HG02970 (cell line): Measurements from ENCODE around the gene DDX25.

Source experiments
- ATAC-seq: cut with Tn5 transposase; IDR thresholded peaks from one replicate; pipeline ENCODE4 v1.9.1; 2021; ENCODE audit warnings: mild to moderate bottlenecking, moderate library complexity, moderate number of reproducible peaks; ENCODE audit not compliant: unreplicated experiment, low FRiP score

Gene DDX25

DNA sequence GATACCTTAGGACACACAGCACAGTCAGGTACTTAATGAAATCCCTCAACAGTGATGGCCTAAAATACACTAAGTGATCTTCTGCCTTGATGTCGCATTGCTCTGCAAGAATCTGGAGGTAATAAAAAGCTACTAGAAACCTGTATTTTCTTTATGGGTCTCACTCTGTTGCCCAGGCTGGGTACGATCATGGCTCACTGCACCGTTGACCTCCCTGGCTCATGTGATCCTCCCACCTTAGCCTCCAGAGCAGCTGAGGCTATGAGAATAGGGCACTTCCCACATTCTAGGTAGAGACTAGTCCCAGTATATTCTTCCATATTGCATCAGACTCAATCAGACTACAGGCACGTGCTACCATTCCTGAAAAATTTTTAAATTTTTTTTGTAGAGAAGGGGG lies 63.2 kb downstream of the DDX25 start:
- no peak for ATAC-seq

DNA sequence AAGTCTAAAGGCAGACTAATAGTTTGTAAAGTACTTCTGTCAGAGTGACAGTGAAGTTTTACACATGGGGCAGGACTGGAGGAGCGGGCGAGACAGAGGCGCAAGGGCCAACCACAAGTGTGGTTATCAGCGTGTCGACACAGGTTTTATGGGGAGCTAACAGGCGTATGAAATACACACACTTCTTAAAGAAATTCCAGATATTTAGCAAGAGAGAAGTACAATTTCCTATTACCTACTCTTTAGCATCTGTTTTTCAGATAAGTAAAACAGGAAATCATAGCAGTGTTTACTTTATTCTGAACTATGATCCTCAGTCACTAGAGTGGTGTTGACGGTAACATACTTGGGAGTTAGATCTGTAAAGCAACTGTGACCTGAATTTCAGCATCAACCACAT lies 64.0 kb downstream of the DDX25 start:
- ATAC-seq = no peak

DNA sequence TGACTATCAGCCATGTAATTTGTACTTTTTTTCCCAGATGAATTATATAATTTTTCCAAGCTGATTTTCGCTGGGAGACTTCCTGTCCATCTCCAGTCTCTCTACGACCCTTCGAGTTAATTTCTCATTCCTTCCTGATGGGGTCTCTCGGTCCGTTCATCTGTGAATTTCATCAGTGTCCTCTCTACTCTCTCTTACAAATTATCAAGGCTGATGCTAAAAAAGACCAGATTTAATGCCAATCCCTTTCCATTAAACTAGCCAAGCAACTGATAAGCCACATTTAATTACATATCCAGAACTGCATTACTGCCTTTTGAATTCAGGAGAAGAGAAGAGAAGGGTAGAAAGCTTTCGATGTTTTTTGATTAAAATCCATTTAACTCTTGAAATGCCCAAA lies 67.3 kb downstream of the DDX25 start:
- ATAC-seq = no peak

DNA sequence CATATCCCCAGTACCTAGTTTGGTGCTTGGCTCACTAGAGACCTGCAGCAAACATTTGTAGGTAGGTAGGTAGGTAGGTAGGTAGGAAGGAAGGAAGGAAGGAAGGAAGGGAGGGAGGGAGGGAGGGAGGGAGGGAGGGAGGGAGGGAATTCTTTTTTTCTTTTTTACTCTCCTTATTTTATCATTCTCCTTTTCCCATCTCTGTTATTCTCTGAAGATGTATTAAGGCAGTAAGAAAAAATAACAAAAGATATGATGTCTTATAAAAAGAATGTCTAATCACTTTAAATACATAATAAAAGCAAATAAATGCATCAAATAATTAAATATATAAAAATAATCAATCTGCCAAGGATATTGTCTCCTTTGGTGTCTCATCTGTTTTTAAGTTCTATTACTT lies 70.0 kb downstream of the DDX25 start:
- ATAC-seq = no peak

DNA sequence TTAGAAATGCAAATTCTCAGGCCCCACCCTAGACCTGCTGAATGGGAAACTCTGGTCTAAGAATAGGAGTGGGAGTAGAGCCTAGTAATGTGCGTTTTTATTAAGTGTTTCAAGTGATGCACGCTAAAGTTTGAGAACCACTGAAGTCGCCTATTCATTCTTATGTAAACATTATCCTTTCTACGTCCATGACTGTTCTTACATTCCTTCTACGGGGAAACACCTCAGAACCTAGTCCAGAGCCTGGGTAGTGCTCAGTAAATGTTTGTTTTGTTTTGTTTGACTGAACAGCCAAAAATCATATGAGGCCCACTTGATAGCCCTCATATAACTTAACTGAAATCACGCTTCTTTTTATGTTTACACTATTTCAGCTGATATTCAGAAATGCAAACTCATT lies 71.3 kb downstream of the DDX25 start:
- no peak for ATAC-seq

DNA sequence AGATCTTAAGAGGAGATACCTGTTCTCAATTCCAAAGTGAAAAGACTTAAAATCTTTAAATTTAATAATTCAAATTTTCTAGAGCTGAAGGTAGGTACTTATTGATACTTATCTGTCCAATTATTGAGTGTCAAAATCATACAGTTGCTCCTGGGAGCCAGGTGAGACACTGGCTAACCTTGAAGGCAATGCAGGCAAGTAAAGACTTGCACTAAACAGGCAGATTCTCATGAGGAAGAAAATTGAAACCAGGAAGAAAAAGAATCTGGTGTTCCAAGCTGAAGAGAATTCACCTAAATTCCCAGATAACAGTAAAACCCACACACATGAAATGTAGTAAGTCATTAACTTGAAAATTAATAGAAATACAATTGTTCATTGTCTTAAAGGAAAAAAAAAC lies 71.8 kb downstream of the DDX25 start:
- no peak for ATAC-seq

DNA sequence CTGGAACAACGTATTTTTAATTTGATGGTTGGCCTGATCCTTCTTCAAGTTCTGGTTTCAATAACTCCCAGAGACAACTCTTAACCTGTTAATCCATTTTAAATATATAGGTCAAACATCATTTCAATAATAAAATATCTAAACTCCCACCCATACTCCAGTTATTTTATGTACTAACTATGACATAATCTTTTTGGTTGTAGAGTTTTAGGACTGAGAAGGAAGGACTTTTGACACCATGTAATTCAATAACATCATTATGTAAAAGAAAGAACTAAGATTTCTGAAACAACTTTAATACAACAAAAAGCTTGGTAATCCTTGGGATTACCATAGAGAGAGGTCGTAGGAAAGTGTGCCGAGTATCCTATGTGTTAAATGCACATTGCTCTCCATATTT lies 73.0 kb downstream of the DDX25 start:
- ATAC-seq = no peak

DNA sequence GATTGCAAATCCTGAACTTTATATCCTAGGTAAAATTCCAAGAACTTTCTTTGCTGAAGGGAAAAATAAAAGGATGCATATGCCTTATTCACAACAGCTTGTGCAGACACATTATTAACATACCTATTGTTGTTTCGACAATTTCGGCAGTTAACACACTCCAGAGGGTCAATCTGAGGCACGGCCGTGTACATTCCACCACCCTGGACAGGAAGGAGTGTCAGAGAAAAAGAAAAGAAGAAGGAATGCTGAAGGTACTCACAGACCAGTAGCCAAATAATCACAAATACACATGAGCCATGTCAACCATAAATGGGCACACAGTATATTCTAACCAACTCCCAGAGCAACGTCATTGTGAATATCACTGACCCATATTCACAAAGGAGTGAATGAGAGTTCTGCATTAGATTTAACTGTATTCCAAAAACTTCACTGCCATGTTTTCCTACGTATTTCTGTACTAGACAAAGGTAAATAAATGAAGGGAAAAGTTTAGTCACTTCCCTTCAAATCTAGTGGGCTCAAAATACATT lies 73.9 kb downstream of the DDX25 start:
- no peak for ATAC-seq
